SK-N-SH treated with all-trans-retinoic acid at 6 μM for 48 hours (cell line): ENCODE measurements around the gene MMADHC.

Experiments used
- CREB5 ChIP-seq: fragments of 250-450 bp; sonication (Bioruptor Pico); IDR thresholded peaks from 2 replicates; pipeline ENCODE4 v1.5.1; 2020; ENCODE audit warnings: low read depth, mild to moderate bottlenecking, moderate library complexity
- SNAI2 ChIP-seq: fragments of 250-450 bp; sonication (Bioruptor Pico); IDR thresholded peaks from 2 replicates; pipeline ENCODE4 v1.5.0; 2020; ENCODE audit warnings: mild to moderate bottlenecking, moderate library complexity
- TSHZ2 ChIP-seq: fragments of 250-450 bp; sonication (Bioruptor Pico); IDR thresholded peaks from 2 replicates; pipeline ENCODE4 v1.5.0; 2020; ENCODE audit warnings: mild to moderate bottlenecking, moderate library complexity
- ZC3H10 ChIP-seq: fragments of 250-450 bp; sonication (Bioruptor Pico); IDR thresholded peaks from 2 replicates; pipeline ENCODE4 v1.5.1; 2021; ENCODE audit warnings: mild to moderate bottlenecking, moderate library complexity
- ZFP30 ChIP-seq: fragments of 450-650 bp; formaldehyde crosslinking; IDR thresholded peaks from 2 replicates; pipeline ENCODE4 v1.5.0; 2022; ENCODE audit warnings: mild to moderate bottlenecking, moderate library complexity
- ZNF70 ChIP-seq: fragments of 450-650 bp; formaldehyde crosslinking; IDR thresholded peaks from 2 replicates; pipeline ENCODE4 v1.5.0; 2020; ENCODE audit warnings: mild to moderate bottlenecking, moderate library complexity
- TF ChIP-seq, protein P1 (sequence below): fragments of 250-450 bp; sonication (Bioruptor Pico); IDR thresholded peaks from 2 replicates; pipeline ENCODE4 v1.5.1; 2021; ENCODE audit warnings: mild to moderate bottlenecking, moderate library complexity

DNA sequence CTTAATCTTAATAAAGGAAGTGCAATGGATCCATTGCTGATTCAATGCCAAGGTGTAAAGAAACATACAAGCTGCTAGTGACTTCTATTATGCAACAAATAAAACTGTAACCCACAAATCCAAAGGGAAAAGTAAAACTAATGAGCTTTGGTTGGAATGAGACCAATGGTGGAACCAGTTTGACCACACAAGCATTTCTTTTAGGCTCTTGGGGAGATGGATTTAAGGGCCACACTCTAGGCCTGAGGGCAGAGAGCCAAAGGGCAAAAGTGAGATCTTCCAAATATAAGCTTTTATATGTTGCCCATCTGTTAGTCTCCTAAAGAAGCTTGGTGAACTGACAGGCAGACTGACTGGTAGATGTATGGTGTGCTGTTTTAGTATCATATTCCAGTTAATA lies 41.5 kb upstream of the MMADHC start:
- no peak for TF ChIP-seq ZC3H10 (CRISPR knock-in tag)
- TF ChIP-seq, protein P1, sequence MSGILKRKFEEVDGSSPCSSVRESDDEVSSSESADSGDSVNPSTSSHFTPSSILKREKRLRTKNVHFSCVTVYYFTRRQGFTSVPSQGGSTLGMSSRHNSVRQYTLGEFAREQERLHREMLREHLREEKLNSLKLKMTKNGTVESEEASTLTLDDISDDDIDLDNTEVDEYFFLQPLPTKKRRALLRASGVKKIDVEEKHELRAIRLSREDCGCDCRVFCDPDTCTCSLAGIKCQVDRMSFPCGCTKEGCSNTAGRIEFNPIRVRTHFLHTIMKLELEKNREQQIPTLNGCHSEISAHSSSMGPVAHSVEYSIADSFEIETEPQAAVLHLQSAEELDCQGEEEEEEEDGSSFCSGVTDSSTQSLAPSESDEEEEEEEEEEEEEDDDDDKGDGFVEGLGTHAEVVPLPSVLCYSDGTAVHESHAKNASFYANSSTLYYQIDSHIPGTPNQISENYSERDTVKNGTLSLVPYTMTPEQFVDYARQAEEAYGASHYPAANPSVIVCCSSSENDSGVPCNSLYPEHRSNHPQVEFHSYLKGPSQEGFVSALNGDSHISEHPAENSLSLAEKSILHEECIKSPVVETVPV (CRISPR knock-in tag) = no peak
- no peak for TF ChIP-seq ZFP30
- TF ChIP-seq ZNF70 (CRISPR knock-in tag) = no peak
- TF ChIP-seq TSHZ2 = no peak
- no peak for TF ChIP-seq SNAI2 (CRISPR knock-in tag)
- TF ChIP-seq CREB5 (CRISPR knock-in tag) = no peak
